Activated CD8-positive, alpha-beta memory T cell treated with anti-CD3 and anti-CD28 coated beads, Interleukin-2, amount 50 U/mL, for 4 hours (primary cell): Measurements from ENCODE around the gene ACBD7.

Source experiments
- DNase-seq: peaks from one replicate; pipeline ENCODE4 v3.0.0-alpha.2; 2020

The ACBD7 gene

DNA sequence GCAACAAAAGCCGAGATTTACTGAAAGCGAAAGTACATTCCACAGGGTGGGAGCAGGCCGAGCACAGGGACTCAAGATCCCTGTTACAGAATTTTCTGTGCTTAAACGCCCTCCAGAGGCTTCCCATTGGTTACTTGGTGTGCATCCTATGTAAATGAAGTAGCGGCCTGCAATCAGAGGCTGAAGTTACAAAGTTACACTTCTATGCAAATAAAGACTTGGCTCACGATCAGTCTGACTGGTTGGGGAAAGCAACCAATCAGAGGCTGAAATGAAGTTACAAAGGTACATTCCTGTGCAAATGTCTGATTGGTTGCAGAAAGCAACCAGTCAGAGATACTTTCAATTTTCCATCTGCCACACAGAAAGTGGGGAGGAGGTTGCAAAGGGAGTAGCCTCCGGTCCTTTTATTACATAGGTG, 4.1 kb downstream of the ACBD7 start:
- DNase-seq: no peak

- DNase-seq: no peak
Measured at GRCh38 chr10:15083674-15084501, 4.7 kb downstream of the ACBD7 start.

DNA sequence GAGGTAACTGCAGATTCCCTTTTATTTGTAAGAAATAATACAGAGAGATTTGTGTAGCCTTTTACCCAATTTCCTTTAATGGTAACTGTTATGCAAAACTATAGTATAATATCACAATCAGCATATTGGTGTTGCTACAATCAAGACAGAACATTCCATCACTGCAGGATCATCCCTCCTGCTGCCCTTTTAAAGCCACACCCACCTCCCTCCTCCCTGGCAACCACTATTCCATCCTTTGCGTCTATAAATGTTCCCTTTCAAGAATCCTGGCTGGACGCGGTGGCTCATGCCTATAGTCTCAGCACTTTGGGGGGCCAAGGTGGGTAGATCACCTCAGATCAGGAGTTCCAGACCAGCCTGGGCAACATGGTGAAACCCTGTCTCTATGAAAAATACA, 13.2 kb downstream of the ACBD7 start:
- DNase-seq: no peak

GRCh38 chr10:15072358-15072757, 16.2 kb downstream of the ACBD7 start:
- DNase-seq: no peak

DNA sequence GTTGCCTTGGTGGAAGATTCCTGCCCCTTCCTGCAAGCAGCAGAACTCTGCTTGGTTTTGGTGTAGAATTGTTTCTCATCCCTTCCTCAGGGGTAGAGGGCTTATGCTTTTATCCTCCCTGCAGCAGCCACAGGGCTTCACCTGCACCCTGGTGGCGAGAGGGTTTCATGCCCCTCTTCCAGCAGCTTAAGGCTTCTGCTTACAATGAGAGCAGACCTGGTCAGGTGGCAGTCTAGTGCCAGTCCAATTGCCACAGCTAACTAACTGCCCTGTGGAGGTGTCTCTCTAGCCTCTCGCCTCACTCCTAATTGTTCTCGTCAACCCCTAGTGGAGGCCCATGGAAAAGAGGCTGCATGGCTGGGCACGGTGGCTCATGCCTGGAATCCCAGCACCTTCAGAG, 19.3 kb downstream of the ACBD7 start:
- no peak for DNase-seq

GRCh38 chr10:15068802-15069201, 19.8 kb downstream of the ACBD7 start:
- no peak for DNase-seq

- no peak for DNase-seq
Measured at GRCh38 chr10:15067154-15067553, 21.4 kb downstream of the ACBD7 start.

- no peak for DNase-seq
Measured at GRCh38 chr10:15060638-15061037, 27.9 kb downstream of the ACBD7 start.

DNA sequence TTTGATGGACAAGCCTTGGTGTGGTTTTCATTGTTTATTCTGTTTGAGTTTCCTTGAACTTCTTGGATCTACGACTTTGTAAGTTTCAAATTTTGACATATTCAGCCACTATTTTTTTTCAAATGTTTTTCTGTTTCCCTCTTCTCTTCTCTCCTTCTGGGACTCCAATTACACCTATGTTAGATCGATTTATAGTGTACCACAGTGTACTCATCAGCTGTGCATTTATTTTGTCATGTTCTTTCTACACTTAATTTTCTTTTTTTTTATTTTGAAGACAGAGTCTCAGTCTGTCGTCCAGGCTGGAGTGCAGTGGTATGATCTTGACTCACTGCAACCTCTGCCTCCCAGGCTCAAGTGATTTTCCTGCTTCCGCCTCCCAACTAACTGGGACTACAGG, 28.7 kb downstream of the ACBD7 start:
- no peak for DNase-seq

- DNase-seq: no peak
Measured at GRCh38 chr10:15058689-15059088, 29.9 kb downstream of the ACBD7 start.

DNA sequence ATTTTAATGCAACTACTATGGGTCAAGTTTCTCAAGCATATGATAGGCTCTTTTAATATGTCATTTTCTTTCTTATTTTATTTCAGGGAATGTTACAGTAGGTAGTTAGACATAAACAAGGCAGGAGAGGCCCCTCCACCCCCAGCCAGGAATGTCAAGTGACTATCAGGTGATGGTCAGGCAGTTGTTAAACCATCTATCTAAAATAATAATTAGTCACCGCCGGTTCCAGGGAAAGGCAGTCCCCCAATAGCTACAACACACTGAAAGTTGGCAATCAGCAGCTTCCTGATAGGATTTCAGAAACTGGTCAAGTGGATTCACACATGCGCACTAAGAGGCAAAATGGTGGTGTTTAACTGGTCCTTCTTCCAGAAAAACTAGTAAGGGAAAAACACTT, 35.5 kb downstream of the ACBD7 start:
- DNase-seq: no peak

GRCh38 chr10:15052121-15052520, 36.5 kb downstream of the ACBD7 start:
- DNase-seq: no peak

DNA sequence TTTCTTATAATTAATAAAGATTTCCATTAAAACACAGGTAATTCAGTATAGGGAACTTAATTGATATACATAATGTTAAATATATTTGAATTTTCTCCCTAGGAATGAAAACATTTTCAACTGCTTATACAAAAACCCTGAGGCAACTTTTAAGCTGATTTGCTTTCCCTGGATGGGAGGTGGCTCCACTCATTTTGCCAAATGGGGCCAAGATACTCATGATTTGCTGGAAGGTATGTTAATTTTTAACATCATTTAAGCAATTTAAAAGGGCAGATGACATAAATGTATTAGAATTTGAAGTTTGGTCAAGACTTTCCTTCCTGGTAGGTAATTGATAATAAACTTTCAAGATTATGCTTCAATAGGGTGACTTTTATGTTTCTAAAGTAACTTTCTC, 39.0 kb downstream of the ACBD7 start:
- DNase-seq: no peak

DNA sequence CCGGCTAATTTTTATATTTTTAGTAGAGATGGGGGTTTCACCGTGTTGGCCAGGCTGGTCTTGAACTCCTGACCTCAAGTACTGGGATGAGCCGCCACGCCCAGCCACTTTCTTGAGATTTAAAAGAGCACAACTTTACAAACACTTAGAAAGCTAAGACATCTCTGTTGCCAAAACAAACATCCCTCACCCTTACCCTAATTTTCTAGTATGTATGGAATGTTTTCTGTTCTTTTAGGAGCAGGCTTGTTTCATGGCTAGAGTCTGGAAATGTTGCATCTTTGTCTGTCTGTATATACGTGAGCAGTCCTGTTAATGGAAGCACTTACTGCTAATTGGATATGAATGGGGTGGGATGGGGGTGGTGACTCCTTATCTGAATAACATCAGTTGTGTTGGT, 42.0 kb downstream of the ACBD7 start:
- DNase-seq: no peak

DNA sequence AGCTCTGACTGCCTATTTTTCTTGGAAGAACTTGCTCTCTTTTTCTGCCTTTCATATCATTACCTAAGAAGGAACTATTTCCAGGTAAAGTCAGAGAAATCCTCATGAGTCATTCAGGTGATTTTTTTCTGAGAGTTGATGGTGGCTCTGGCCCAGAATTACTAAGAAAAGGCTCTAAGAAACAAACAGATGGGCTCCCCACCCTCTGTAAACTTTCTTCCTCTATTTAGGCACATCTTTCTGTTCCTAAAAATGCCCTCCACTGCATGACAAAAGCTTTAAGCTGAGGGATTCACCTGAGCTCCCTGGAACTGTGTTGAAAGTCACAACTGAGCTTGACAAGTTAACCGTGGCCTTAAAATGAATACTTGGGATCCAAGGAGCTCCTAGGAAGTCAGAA, 43.2 kb downstream of the ACBD7 start:
- DNase-seq: no peak

- no peak for DNase-seq
Measured at GRCh38 chr10:15043674-15044073, 44.9 kb downstream of the ACBD7 start, which contains the start of gene OLAH. OLAH (plus strand) TSS chr10:15043943; CDS start chr10:15047289, 3,346 bp downstream.

DNA sequence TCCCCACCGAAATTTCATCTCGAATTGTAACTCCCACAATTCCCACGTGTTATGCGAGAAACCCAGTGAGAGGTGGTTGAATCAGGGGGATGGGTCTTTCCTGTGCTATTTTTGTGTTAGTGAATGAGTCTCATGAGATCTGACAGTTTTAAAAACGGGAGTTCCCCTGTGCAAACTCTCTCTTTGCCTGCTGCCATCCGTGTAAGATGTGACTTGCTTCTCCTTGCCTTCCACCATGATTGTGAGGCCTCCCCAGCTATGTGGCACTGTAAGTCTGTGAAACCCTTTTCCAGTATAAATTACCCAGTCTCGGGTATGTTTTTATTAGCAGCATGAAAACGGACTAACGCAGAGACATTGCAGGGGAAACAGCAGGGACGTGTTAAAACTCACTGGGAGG, 50.2 kb downstream of the ACBD7 start:
- DNase-seq: no peak

- no peak for DNase-seq
Measured at GRCh38 chr10:15037691-15038090, 50.9 kb downstream of the ACBD7 start.

GRCh38 chr10:15035385-15036301, 52.9 kb downstream of the ACBD7 start:
- DNase-seq: no peak

- no peak for DNase-seq
Measured at GRCh38 chr10:15027741-15028140, 60.8 kb downstream of the ACBD7 start.
